A673 (cell line): ENCODE data around the gene MSRB1. TPM values are rescaled to one million over a fixed set of nuclear protein-coding genes. Genes with fewer than 3 reads are reported as not detected.

ENCODE experiments used
- BruUV-seq: library from RNA; stranded (reverse); fragments of 400-500 nt; replicated peaks from 2 replicates; lab custom pipeline; 2021; lab: Mats Ljungman, UMichigan
- CTCF ChIA-PET: fragments of 300-600 bp; sonication (Branson Sonifier 250); formaldehyde crosslinking; loops from one replicate; lab custom pipeline; 2022; ENCODE audit warnings: antibody characterized with exemption; lab: Charles Lee
- POLR2A ChIA-PET: fragments of 300-600 bp; sonication (Branson Sonifier 250); formaldehyde crosslinking; loops from one replicate; lab custom pipeline; 2022; ENCODE audit warnings: antibody characterized with exemption; ENCODE audit not compliant: low non-redundant PET; lab: Charles Lee
- DNase-seq: peaks from one replicate; pipeline ENCODE4 v3.0.0-alpha.2; 2015; ENCODE audit warnings: low spot score
- H3K27ac ChIP-seq: fragments of 200-600 bp; sonication (generic); 2 replicates; pipeline ENCODE4 v1.5.1; 2016; ENCODE audit warnings: mixed run types, low read depth, mild to moderate bottlenecking, mixed read lengths, antibody characterized with exemption, low read length; ENCODE audit not compliant: poor library complexity, severe bottlenecking
- H3K27me3 ChIP-seq: fragments of 200-600 bp; sonication (generic); replicated peaks from 2 replicates; pipeline ENCODE4 v1.6.1; 2017; ENCODE audit warnings: mixed run types, low read depth, mild to moderate bottlenecking, mixed read lengths, antibody characterized with exemption, low read length; ENCODE audit not compliant: insufficient read depth, poor library complexity
- H3K36me3 ChIP-seq: fragments of 200-600 bp; sonication (generic); 2 replicates; pipeline ENCODE4 v1.6.1; 2016; ENCODE audit warnings: mixed run types, mild to moderate bottlenecking, mixed read lengths, antibody characterized with exemption, low read length; ENCODE audit not compliant: insufficient read depth, poor library complexity, severe bottlenecking
- H3K4me1 ChIP-seq: fragments of 200-600 bp; sonication (generic); 2 replicates; pipeline ENCODE4 v1.6.1; 2017; ENCODE audit warnings: mixed run types, mild to moderate bottlenecking, mixed read lengths, antibody characterized with exemption, low read length; ENCODE audit not compliant: insufficient read depth, poor library complexity, severe bottlenecking
- H3K4me3 ChIP-seq: fragments of 200-600 bp; sonication (generic); 2 replicates; pipeline ENCODE4 v1.5.1; 2016; ENCODE audit warnings: low read depth, mixed run types, mild to moderate bottlenecking, mixed read lengths, low read length; ENCODE audit not compliant: poor library complexity, severe bottlenecking
- H3K9me3 ChIP-seq: fragments of 200-600 bp; sonication (generic); 2 replicates; pipeline ENCODE4 v1.6.1; 2016; ENCODE audit warnings: mixed run types, low read depth, mild to moderate bottlenecking, mixed read lengths, antibody characterized with exemption, low read length; ENCODE audit not compliant: poor library complexity, severe bottlenecking
- EZH2 ChIP-seq: fragments of 200-600 bp; sonication (generic); IDR thresholded peaks from 2 replicates; pipeline ENCODE4 v1.6.1; 2017; ENCODE audit warnings: borderline replicate concordance, low read depth, mild to moderate bottlenecking, mixed read lengths, antibody characterized with exemption, low read length; ENCODE audit not compliant: poor library complexity, severe bottlenecking
- intact Hi-C: fragments of 100-400 bp; cut with micrococcal nuclease; formaldehyde crosslinking; loops from one replicate; pipeline ENCODE4 v1.10.0; 2022; ENCODE audit not compliant: unreplicated experiment
- total RNA-seq: library from RNA; stranded (reverse); gene quantifications from 2 replicates; pipeline ENCODE4 v1.2.3, GENCODE V29; 2021
- TF ChIP-seq, protein P1 (sequence below): fragments of 300-800, 200-600 bp; sonication (generic); conservative IDR thresholded peaks from 2 replicates; pipeline ENCODE4 v1.5.1; 2017; ENCODE audit warnings: low read depth, mild to moderate bottlenecking, antibody characterized with exemption, low read length, moderate library complexity, mixed read lengths

MSRB1 gene
- total RNA-seq, 1 experiment from 2014 or later = 17.7 TPM

DNA sequence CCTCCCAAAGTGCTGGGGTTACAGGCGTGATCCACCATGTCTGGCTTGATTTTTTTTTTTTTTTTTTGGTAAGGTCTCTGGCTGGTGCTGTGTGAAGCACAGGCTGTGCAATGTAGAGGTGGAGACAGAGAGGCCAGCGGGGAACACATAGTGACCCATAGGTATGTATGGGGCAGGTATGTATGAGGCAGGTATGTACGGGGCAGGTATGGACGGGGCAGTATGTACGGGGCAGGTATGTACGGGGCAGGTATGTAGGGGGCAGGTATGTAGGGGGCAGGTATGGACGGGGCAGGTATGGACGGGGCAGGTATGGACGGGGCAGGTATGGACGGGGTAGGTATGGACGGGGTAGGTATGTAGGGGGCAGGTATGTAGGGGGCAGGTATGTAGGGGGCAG is 6.5 kb upstream of the MSRB1 start:
- ChIA-PET CTCF (interaction anchor here (0.7 kb wide), 1 partner anchor 733 kb away, joined by 7 read pairs; the partner anchor contains the start of gene KCTD5), POLR2A (no interaction called here)
- Histone ChIP-seq H3K36me3 (no peaks in the 10 kb centered on the region), H3K27me3 (no peaks in the 10 kb centered on the region), H3K27ac (no peak overlapping the region), H3K4me3 (no peak overlapping the region), H3K4me1 (peaks cover under 1% of the 10 kb centered on the region), H3K9me3 (no peaks in the 10 kb centered on the region)
- no peak for TF ChIP-seq EZH2
- no TSS peak for BruUV-seq
- no peak for DNase-seq
- intact Hi-C loops = no loop called here

DNA sequence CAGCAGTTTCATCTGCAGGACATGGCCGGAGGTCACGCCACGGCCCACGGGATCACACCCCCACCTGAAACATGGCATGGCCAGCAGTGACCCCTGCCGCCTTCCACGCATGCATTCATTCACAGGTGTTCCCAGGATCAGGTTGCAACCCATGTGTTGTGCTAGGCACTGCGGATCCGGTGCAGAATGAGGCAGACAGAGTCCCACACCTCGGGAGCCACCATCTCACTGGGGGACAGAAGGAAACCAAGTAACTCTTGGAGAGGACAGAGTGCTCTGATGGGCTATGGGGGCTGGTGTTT is 4.3 kb upstream of the MSRB1 start:
- BruUV-seq = no TSS peak
- H3K27me3 ChIP-seq = no peaks in the 10 kb centered on the region
- POLR2A ChIA-PET = no interaction called here
- no peak overlapping the region for H3K27ac ChIP-seq
- H3K9me3 ChIP-seq = no peaks in the 10 kb centered on the region
- no peaks in the 10 kb centered on the region for H3K36me3 ChIP-seq
- H3K4me3 ChIP-seq = no peak overlapping the region
- DNase-seq = no peak
- H3K4me1 ChIP-seq = peaks cover 13% of the 10 kb centered on the region
- intact Hi-C loops = no loop called here
- CTCF ChIA-PET = interaction anchor here (0.6 kb wide), 1 partner anchor 59 kb away, joined by 4 read pairs; no protein-coding TSS in a partner anchor
- TF ChIP-seq EZH2 = no peak
- TF ChIP-seq, protein P1, sequence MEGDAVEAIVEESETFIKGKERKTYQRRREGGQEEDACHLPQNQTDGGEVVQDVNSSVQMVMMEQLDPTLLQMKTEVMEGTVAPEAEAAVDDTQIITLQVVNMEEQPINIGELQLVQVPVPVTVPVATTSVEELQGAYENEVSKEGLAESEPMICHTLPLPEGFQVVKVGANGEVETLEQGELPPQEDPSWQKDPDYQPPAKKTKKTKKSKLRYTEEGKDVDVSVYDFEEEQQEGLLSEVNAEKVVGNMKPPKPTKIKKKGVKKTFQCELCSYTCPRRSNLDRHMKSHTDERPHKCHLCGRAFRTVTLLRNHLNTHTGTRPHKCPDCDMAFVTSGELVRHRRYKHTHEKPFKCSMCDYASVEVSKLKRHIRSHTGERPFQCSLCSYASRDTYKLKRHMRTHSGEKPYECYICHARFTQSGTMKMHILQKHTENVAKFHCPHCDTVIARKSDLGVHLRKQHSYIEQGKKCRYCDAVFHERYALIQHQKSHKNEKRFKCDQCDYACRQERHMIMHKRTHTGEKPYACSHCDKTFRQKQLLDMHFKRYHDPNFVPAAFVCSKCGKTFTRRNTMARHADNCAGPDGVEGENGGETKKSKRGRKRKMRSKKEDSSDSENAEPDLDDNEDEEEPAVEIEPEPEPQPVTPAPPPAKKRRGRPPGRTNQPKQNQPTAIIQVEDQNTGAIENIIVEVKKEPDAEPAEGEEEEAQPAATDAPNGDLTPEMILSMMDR = no peak

- Histone ChIP-seq H3K27me3 (no peaks in the 10 kb centered on the region), H3K4me3 (no peak overlapping the region), H3K27ac (no peak overlapping the region), H3K36me3 (no peaks in the 10 kb centered on the region), H3K9me3 (no peaks in the 10 kb centered on the region), H3K4me1 (peaks cover 17% of the 10 kb centered on the region)
- TF ChIP-seq EZH2 = no peak
- TF ChIP-seq, protein P1 = no peak
- CTCF ChIA-PET = interaction anchor here (0.5 to 0.6 kb wide), 2 partner anchors 59 to 241 kb away, joined by 4 to 5 read pairs; partner anchors contain the start of gene MAPK8IP3
- POLR2A ChIA-PET = interaction anchor here (0.6 kb wide), 1 partner anchor 210 kb away, joined by 4 read pairs; no protein-coding TSS in a partner anchor
- no peak for DNase-seq
- intact Hi-C loops = no loop called here
- no TSS peak for BruUV-seq
Measured at GRCh38 chr16:1946495-1947368, 3.7 kb upstream of the MSRB1 start.
